ENCODE measurements around the gene ENTPD2. TPM values are rescaled to one million over a fixed set of nuclear protein-coding genes. Genes with fewer than 3 reads are reported as not detected.

The ENTPD2 gene
- total and polyA plus RNA-seq, 10 of the 15 experiments (the other 5 are each of a cell fraction or from before 2014, with no cell fraction given): 0.15 to 1.8 (median 0.65) TPM; not detected in 2

- TF ChIP-seq SUPT20H (IDR thresholded peaks at IDR 0.05; ENCODE audit: borderline replicate concordance, control insufficient read depth, low read depth, low read length): no peak
- TF ChIP-seq, protein P1, sequence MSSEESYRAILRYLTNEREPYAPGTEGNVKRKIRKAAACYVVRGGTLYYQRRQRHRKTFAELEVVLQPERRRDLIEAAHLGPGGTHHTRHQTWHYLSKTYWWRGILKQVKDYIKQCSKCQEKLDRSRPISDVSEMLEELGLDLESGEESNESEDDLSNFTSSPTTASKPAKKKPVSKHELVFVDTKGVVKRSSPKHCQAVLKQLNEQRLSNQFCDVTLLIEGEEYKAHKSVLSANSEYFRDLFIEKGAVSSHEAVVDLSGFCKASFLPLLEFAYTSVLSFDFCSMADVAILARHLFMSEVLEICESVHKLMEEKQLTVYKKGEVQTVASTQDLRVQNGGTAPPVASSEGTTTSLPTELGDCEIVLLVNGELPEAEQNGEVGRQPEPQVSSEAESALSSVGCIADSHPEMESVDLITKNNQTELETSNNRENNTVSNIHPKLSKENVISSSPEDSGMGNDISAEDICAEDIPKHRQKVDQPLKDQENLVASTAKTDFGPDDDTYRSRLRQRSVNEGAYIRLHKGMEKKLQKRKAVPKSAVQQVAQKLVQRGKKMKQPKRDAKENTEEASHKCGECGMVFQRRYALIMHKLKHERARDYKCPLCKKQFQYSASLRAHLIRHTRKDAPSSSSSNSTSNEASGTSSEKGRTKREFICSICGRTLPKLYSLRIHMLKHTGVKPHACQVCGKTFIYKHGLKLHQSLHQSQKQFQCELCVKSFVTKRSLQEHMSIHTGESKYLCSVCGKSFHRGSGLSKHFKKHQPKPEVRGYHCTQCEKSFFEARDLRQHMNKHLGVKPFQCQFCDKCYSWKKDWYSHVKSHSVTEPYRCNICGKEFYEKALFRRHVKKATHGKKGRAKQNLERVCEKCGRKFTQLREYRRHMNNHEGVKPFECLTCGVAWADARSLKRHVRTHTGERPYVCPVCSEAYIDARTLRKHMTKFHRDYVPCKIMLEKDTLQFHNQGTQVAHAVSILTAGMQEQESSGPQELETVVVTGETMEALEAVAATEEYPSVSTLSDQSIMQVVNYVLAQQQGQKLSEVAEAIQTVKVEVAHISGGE (CRISPR knock-in tag; IDR thresholded peaks at IDR 0.05): no peak
- TF ChIP-seq, protein P2, sequence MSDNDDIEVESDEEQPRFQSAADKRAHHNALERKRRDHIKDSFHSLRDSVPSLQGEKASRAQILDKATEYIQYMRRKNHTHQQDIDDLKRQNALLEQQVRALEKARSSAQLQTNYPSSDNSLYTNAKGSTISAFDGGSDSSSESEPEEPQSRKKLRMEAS (IDR thresholded peaks at IDR 0.05; ENCODE audit: low read depth, low read length): no peak
- peak; percentile 66 to 67 for TF ChIP-seq IKZF2 (IDR thresholded peaks at IDR 0.05)
- no peak for TF ChIP-seq ATF3 (IDR thresholded peaks at IDR 0.05; ENCODE audit: borderline replicate concordance, extremely low read depth, low read depth, low read length)
- TF ChIP-seq IRF4 (IDR thresholded peaks at IDR 0.05; ENCODE audit: low read depth, low read length): peak; percentile 87
- TF ChIP-seq CBFB (IDR thresholded peaks at IDR 0.05; ENCODE audit: low read depth): 0 out of 2 replicates have a peak, but pooled peaks have one; percentile 22
These were observed 19.0 kb downstream of the ENTPD2 start (continued) for GRCh38 chr9:137034709-137035506.
